Measurements from ENCODE around the gene EMILIN1. TPM values are rescaled to one million over a fixed set of nuclear protein-coding genes. Genes with fewer than 3 reads are reported as not detected.

EMILIN1 gene
- total RNA-seq, 1 donor from 2014 or later, result 17.4 TPM

DNA sequence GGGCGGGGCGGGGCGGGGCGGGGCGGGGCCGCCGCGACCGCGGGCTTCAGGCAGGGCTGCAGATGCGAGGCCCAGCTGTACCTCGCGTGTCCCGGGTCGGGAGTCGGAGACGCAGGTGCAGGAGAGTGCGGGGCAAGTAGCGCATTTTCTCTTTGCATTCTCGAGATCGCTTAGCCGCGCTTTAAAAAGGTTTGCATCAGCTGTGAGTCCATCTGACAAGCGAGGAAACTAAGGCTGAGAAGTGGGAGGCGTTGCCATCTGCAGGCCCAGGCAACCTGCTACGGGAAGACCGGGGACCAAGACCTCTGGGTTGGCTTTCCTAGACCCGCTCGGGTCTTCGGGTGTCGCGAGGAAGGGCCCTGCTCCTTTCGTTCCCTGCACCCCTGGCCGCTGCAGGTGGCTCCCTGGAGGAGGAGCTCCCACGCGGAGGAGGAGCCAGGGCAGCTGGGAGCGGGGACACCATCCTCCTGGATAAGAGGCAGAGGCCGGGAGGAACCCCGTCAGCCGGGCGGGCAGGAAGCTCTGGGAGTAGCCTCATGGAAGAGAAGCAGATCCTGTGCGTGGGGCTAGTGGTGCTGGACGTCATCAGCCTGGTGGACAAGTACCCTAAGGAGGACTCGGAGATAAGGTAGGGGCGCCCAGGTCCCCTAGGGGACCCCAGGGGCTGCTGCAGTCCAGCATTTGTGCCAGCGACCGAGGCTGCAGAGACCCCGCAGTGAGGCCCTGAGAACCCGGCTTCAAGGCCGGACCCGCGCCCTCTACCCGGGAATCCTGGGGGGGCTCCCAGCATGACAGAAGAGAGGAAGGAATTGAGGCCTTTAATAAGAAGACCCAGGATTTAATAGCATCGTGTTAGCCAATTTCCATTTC, 8.5 kb downstream of the EMILIN1 start, which contains the start of gene KHK:
Gene KHK (plus strand): TSS at position 49 of the 870 bp plus-strand sequence. CDS start 488 bp downstream, at position 537.
- peak; percentile 24 for ATAC-seq (ENCODE audit: poor library complexity)
- intact Hi-C loops (cut with DNase I), result loop anchor here (10.0 kb wide), 1 partner anchor 52 kb away; the partner anchor contains the start of gene TMEM214
- peak; percentile 73 for DNase-seq

DNA sequence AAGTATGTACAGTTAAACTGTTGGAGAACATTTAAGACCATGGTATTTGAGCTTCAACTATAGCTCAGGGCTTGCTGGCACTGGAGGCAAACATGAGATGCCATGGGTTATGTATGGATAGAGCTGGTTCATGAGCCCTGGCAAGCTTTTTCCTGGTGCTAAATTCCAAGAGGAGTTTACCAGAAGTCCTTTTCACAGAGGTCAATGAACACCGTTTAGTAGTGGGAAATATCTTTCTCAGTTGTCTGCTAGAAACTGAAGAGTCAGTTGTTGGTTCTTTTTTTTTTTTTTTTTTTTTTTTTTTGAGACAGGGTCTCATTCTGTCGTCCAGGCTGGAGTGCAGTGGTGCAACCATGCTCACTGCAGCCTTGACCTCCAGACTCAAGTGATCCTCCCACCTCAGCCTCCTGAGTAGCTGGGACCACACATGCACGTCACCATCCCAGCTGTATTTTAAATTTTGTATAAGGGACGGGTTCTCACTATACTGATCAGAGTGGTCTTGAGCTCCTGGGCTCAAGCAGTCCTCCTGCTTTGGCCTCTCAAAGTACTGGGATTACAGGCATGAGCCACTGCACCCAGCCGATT, 9.5 kb downstream of the EMILIN1 start:
- DNase-seq (no peak), ATAC-seq (ENCODE audit: poor library complexity) (no peak)
- intact Hi-C loops (cut with DNase I), result loop anchor here (10.0 kb wide), 1 partner anchor 53 kb away; the partner anchor contains the start of gene TMEM214

DNA sequence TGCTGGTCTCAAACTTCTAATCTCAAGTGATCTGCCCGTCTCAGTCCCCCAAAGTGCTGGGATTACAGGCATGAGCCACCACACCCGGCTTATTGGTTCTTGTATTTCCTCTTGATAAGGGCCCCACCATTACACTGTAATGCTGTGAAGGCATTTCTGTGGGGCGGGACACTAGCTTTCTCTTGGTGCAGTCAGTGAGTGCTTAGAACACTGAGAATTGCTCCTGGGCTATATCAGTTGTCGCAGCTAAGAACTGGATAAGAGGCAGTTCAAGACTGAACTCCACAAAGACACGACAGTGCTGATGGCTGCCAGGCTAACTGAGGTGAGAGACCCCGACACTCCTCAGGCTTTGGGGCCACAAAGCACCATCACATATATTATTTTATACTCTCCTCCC, 10.2 kb downstream of the EMILIN1 start:
- DNase-seq (no peak), ATAC-seq (ENCODE audit: poor library complexity) (no peak)
- intact Hi-C loops (cut with DNase I), result loop anchor here (10.0 kb wide), 1 partner anchor 54 kb away; the partner anchor contains the start of gene TMEM214

DNA sequence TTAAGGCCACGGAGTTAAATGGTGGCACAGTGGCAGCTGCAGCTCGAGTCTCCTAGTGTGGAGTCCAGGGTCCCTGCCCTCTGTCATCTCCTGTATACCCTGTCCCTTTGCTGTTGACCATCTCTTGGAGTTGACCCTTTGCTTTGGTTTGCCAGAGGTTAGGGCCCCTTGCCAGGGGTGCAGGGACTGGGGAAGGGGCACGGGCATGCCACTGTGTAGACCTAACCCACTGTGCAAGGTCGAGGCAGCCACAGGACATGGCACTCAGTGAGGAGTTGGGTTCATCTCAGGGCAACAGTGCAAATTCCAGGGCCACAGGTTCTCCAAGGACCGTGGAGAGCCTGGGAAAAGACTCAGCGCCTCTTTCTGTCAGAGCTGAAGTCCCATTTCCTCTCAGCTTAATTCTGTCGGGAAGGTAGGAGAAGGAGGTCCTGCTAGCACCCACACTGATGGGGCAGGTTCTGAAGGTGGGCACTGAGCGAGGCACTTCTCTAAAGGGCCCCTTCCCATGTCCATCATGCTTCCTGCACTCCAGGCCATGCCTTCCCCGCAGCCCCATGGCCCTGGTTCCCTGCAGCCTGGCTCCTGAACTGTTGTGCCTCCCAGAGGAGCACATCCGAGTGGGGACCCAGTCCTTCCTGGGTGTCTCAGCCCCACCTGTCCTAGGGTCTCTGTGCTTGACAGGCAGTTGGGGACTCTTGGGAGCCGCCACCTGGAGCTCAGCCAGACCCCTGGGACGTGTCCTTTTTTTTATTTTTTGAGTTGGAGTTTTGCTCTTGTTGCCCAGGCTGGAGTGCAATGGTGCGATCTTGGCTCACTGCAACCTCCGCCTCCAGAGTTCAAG, 10.9 kb downstream of the EMILIN1 start:
- DNase-seq, result no peak

DNA sequence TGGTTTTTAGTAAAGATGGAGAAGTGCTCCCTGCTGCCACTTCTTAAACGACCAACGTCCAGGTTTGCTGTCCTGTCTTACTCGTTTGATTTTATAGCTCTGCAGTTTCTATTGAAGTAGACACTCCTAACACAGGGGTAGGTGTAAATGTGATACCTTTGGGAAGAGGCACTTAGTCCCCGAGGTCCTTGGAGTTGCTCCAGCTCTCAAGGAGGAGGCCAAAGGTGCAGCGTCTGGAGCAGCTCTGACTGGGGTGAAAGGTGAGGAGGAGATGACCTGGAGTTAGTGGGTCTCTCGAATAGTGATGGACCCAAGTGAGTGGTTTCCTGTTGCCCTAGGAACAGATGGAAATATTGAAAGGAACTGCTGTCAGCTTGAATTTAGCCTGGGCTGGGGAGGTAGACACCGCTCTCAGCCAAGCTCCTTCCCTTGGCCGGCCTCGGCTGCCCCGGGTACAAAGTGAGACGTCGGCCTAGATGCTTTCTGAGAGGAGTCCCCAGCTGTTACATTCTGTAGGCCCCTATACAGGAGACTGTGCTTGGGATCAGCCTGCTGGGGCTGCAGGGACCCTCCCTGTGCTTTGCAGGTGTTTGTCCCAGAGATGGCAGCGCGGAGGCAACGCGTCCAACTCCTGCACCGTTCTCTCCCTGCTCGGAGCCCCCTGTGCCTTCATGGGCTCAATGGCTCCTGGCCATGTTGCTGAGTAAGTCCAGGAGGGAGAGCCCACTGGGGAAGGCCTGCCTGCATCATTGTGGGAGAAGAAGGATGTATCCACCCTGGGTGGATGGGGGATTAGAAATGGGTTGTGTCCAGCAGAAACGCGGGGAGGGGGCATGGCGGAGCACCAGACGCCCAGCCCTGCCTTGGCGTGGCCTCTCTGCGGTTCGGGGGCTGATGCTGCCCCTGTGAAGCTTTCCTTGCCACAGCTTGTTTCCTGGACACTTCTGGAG, 13.6 kb downstream of the EMILIN1 start:
- DNase-seq (no peak), ATAC-seq (ENCODE audit: poor library complexity) (no peak)
- intact Hi-C loops (cut with DNase I), result no loop called here

More for the DNA sequence above, 10.9 kb downstream of the EMILIN1 start:
- intact Hi-C loops (cut with DNase I), result loop anchor here (10.0 kb wide), 1 partner anchor 55 kb away; the partner anchor contains the start of gene TMEM214
- no peak for ATAC-seq (ENCODE audit: poor library complexity)

DNA sequence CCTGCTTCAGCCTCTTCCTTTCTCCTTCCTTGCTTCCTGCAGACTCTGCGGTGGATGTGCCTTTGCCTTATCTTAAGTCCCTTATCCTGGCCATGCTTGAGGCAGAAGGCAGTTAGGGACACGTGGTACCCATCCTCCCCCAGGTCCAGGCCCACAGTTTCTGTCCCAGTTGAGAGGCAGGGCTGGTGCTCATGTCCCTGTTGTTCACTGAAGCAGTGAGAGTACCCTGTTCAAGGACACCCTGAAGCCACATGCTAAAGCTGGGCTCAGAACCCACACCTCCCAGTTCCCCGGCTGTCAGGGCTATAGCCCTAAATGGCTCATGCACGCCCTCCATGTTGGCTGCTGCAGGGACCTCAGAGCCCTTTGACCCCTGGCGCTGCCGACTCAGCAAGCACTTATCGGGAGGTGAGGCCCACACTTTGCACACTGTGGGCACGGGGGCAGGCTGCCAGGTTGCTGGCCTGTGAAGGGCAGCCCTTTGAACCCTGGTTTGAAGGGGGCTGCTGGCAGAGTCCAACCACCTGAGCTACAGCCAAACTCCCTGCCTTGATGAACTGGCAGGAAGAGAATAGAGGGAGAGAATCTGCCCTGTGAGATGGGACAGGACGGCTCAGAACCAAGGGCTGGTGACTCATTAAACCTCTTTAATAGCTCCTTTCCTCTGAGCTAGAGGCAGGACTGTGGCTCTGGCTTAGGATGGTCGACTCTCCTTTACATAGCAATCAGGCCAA, 14.4 kb downstream of the EMILIN1 start:
- intact Hi-C loops (cut with DNase I), result no loop called here
- no peak for DNase-seq

DNA sequence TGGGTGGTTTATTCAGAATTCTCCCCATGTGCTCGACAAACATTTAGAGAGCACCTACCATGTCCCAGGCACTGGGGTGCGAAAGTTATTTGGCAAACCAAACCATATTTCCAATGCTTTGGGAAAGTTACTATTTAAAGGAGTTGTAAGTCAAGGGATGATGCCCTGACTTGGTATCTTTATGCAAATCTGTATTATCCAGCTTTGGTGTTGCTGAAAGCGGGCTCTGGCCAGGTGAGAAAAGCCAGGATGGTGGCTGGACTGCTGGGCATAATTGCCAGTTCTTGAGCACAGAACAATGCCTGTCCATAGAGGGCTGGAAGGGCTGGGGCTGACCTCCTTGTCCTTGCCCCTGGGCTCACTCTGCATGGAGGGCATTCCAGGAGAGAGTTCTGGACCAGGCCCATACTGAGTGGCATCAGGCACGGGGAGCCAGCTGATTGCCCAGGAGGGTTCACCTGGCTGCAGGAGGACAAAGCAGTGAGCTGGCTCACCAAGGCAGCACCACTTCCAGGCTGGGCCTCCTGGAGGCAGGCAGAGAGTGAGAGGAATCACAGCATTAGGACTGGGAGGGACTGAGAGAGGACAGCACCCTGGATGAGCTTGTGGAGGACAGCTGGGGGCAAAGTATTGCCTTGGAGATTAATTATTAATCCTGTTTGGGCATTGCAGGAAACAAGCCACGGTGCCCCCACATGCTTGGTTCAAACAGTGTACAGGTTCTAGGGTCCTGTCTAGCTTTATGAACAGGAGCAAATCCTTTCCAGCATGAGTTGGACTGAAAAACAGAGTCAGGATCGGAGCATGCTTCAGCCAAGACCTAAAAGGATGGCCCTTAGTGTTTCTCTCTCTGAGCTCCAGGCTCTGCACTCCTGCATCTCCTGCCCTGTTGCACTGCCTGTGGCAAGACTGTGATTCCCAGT, 15.3 kb downstream of the EMILIN1 start:
- intact Hi-C loops (cut with DNase I), result no loop called here
- DNase-seq, result no peak
- ATAC-seq (ENCODE audit: poor library complexity), result no peak

More for the DNA sequence above, 14.4 kb downstream of the EMILIN1 start:
- ATAC-seq (ENCODE audit: poor library complexity), result no peak

DNA sequence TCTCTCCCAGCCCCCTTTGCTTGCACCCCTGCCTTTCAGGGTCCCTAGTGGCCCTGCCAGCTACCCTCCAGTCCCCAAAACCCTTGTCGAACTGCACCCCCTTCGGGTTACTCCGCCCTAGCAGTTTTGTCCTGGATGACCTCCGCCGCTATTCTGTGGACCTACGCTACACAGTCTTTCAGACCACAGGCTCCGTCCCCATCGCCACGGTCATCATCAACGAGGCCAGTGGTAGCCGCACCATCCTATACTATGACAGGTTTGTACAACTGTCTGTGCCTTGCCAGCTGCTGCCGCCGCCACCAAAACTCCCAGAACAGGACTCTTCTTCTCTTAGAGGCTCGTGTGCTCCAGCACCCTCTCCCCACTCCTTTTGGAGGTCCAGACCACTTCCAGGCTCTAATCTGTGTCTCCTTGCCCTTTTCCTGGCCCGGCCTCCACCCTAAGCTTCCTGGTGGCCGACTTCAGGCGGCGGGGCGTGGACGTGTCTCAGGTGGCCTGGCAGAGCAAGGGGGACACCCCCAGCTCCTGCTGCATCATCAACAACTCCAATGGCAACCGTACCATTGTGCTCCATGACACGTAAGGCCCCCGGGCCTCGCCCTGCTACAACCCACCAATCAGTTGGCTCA, 16.1 kb downstream of the EMILIN1 start:
- ATAC-seq (ENCODE audit: poor library complexity), result no peak
- DNase-seq, result no peak
- intact Hi-C loops (cut with DNase I), result no loop called here

DNA sequence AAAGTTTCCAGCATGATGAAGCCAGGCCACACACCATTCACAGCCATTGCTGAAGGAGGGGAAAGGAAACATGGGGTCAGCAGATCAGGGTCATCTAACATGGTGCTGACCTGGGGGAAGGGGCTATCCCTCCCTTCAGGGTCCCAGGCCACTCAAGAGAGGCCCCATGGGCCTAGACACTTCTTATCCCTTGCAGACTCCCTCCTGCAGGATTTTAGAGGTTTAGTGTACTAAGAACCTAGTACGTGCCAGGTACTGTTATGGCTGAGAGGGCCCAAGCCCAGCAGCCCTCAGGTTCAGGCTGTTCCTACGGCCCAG, 17.0 kb downstream of the EMILIN1 start:
- intact Hi-C loops (cut with DNase I), result loop anchor here (5.0 kb wide), 1 partner anchor 97 kb away; no protein-coding TSS in a partner anchor
- no peak for DNase-seq
- no peak for ATAC-seq (ENCODE audit: poor library complexity)

DNA sequence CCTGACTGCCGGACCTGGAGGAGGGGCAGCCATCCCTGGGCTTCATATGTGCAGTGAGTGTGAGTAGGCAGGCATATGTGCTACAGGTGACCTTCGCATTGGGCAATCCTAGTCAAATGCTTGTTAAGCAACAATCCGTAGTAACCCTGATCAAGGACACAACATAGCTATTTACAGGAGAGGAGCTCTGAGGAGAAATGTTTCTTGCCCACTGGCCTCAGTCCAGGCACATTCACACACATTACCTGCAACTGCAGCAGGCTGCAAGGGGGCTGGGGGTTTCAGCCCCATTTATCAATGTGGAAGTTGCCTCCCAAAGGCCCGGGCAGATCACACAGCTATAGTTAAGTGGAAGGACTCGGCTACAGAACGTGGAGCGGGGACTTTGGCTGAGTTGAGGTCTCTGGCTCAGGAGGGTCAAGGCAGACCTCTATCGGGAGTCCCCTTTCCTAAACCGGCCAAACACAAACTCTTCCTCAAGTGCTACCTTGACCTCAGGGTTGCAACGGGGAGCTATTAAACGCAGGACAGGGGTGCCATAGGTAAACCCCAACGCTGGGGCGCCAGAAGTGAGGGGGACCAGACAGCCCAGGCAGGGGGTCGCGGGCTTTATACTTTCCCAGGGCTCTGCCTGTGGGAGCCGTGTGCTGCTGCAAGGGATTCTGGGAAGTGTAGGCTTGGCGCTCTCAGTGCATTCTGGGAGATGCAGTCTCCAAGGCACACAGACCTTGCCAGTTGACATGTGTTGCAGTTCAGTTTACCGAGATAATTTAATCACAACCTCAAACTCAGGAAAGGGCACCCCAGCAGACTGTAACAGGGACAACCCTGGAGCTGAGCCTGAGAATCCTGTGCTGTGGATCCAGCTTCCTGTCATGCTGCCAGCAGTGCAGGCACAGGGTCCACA, 17.6 kb downstream of the EMILIN1 start:
- ATAC-seq (ENCODE audit: poor library complexity), result peak; percentile 90
- peak; percentile 73 for DNase-seq

DNA sequence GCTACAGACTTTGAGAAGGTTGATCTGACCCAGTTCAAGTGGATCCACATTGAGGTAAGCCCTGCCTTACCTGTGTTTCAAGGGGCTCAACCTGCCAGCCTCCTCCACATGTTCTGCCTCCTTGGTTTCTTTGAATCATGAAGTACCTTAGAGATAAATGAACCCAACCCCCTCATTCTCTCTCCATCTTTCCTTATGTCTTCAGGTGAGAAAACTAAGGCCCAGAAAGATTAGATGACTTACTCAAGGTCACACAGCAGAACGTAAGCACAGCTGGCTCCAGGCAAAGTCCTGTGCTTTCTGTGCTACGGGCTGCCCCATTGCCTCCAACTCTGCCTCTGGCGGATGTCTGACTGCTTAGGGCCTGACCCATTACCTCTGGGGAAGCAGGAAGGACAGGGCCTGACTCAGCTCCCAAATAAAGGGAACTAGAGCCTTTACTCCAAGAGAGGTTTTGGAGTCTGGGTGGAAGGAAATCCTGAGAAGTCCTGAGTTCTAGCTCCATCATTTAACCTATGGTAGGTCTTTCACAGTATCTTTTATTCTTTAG, 18.4 kb downstream of the EMILIN1 start:
- peak; percentile 25 for ATAC-seq (ENCODE audit: poor library complexity)
- intact Hi-C loops (cut with DNase I), result loop anchor here (5.0 kb wide), 1 partner anchor 95 kb away; no protein-coding TSS in a partner anchor
- no peak for DNase-seq

More for the DNA sequence above, 17.6 kb downstream of the EMILIN1 start:
- intact Hi-C loops (cut with DNase I), result loop anchor here (5.0 kb wide), 1 partner anchor 96 kb away; no protein-coding TSS in a partner anchor

DNA sequence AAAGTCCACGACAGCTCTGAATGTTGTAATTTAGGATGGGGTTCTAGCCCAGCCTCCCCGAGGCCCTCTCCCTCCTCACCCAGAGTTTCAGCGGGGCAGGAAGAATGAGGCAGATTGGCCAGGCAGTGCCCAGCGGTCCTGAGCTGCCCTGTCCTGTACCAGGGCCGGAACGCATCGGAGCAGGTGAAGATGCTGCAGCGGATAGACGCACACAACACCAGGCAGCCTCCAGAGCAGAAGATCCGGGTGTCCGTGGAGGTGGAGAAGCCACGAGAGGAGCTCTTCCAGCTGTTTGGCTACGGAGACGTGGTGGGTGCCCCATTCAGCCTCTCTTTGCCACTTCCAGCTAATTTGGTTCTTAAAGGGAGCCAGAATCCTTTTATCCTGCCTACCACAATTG, 18.9 kb downstream of the EMILIN1 start:
- intact Hi-C loops (cut with DNase I), result loop anchor here (5.0 kb wide), 1 partner anchor 95 kb away; no protein-coding TSS in a partner anchor
- DNase-seq (no peak), ATAC-seq (ENCODE audit: poor library complexity) (no peak)

DNA sequence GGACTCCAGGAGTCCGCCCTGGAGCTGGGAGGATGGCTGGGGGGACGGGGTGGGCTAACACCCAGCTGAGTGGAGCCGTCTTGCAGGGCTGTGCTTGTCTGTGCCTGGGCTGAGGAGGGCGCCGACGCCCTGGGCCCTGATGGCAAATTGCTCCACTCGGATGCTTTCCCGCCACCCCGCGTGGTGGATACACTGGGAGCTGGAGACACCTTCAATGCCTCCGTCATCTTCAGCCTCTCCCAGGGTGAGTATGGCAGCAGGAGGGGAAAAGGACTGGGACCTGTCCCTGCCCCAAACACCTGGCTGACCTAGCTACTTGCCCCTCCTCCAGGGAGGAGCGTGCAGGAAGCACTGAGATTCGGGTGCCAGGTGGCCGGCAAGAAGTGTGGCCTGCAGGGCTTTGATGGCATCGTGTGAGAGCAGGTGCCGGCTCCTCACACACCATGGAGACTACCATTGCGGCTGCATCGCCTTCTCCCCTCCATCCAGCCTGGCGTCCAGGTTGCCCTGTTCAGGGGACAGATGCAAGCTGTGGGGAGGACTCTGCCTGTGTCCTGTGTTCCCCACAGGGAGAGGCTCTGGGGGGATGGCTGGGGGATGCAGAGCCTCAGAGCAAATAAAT, 21.0 kb downstream of the EMILIN1 start:
- ATAC-seq (ENCODE audit: poor library complexity), result no peak
- intact Hi-C loops (cut with DNase I), result loop anchor here (5.0 kb wide), 1 partner anchor 93 kb away; no protein-coding TSS in a partner anchor
- no peak for DNase-seq

DNA sequence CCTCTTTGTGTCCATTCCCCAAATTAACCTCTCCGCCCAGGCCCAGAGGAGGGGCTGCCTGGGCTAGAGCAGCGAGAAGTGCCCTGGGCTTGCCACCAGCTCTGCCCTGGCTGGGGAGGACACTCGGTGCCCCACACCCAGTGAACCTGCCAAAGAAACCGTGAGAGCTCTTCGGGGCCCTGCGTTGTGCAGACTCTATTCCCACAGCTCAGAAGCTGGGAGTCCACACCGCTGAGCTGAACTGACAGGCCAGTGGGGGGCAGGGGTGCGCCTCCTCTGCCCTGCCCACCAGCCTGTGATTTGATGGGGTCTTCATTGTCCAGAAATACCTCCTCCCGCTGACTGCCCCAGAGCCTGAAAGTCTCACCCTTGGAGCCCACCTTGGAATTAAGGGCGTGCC, 21.6 kb downstream of the EMILIN1 start:
- intact Hi-C loops (cut with DNase I), result loop anchor here (5.0 kb wide), 1 partner anchor 177 kb away; the partner anchor contains the start of gene DNAJC5G
- ATAC-seq (ENCODE audit: poor library complexity), result no peak
- DNase-seq, result no peak

All from Right ventricle myocardium superior (tissue), 1 donor.